ENCODE results near the gene INPP5D. TPM values are rescaled to one million over a fixed set of nuclear protein-coding genes. Genes with fewer than 3 reads are reported as not detected.

INPP5D gene
- total and polyA plus RNA-seq, 3 experiments from 2014 or later: 49.3 to 146 (median 51.0) TPM

- H3K27me3 ChIP-seq (ENCODE audit: insufficient read depth, low read length, poor library complexity, severe bottlenecking): no peaks in the 10 kb centered on the region
- Mint-ChIP-seq H3K4me3 (no peak overlapping the region), H3K4me1 (no peaks in the 10 kb centered on the region), H3K27me3 (peaks cover 10 to 12% of the 10 kb centered on the region in 2 donors), H3K27ac (no peak overlapping the region), H3K9me3 (no peaks in the 10 kb centered on the region), H3K36me3 (no peaks in the 10 kb centered on the region)
- ChIA-PET POLR2A (no interaction called here), CTCF (interaction anchor here (1.9 kb wide), 1 partner anchor 11 kb away, joined by 7 read pairs; no protein-coding TSS in a partner anchor)
- no peaks in the 10 kb centered on the region for H3K9me3 ChIP-seq (ENCODE audit: low read length)
- H3K27ac ChIP-seq (ENCODE audit: low read depth, low read length): no peak overlapping the region
- no peak for DNase-seq
- no peaks in the 10 kb centered on the region for H3K4me1 ChIP-seq (ENCODE audit: insufficient read depth, low read length)
- no peaks in the 10 kb centered on the region for H3K36me3 ChIP-seq (ENCODE audit: insufficient read depth, low read length)
- H3K4me3 ChIP-seq (ENCODE audit: low read length): no peak overlapping the region
Observed at GRCh38 chr2:233042549-233042948, 17.6 kb upstream of the INPP5D start.

- no peak overlapping the region for H3K4me3 ChIP-seq (ENCODE audit: low read length)
- peaks cover 6% of the 10 kb centered on the region for H3K4me1 ChIP-seq (ENCODE audit: insufficient read depth, low read length)
- Mint-ChIP-seq H3K4me3 (no peak overlapping the region), H3K27ac (peak overlapping the region in 1 of 8 donors; percentile 38), H3K36me3 (no peaks in the 10 kb centered on the region), H3K4me1 (peaks cover 10 to 14% (median 14%) of the 10 kb centered on the region in 3 donors), H3K27me3 (peaks cover 10 to 11% of the 10 kb centered on the region in 2 donors), H3K9me3 (no peaks in the 10 kb centered on the region)
- H3K36me3 ChIP-seq (ENCODE audit: insufficient read depth, low read length): no peaks in the 10 kb centered on the region
- ChIA-PET POLR2A (no interaction called here), CTCF (interaction anchor here (1.6 kb wide), 1 partner anchor 9 kb away, joined by 5 read pairs; no protein-coding TSS in a partner anchor)
- H3K27ac ChIP-seq (ENCODE audit: low read depth, low read length): no peak overlapping the region
- no peaks in the 10 kb centered on the region for H3K27me3 ChIP-seq (ENCODE audit: insufficient read depth, low read length, poor library complexity, severe bottlenecking)
- DNase-seq: no peak
- H3K9me3 ChIP-seq (ENCODE audit: low read length): no peaks in the 10 kb centered on the region
Observed at GRCh38 chr2:233044974-233045605, 15.1 kb upstream of the INPP5D start.

GRCh38 chr2:233047206-233047605, 12.9 kb upstream of the INPP5D start:
- H3K36me3 Mint-ChIP-seq: no peaks in the 10 kb centered on the region
- POLR2A ChIA-PET: no interaction called here

GRCh38 chr2:233047667-233048066, 12.5 kb upstream of the INPP5D start:
- POLR2A ChIA-PET: no interaction called here
- H3K27me3 Mint-ChIP-seq: peaks cover 4 to 5% of the 10 kb centered on the region in 2 donors
- Histone ChIP-seq H3K27me3 (ENCODE audit: insufficient read depth, low read length, poor library complexity, severe bottlenecking) (no peaks in the 10 kb centered on the region), H3K4me1 (ENCODE audit: insufficient read depth, low read length) (peaks cover 6% of the 10 kb centered on the region), H3K4me3 (ENCODE audit: low read length) (no peak overlapping the region), H3K27ac (ENCODE audit: low read depth, low read length) (no peak overlapping the region), H3K36me3 (ENCODE audit: insufficient read depth, low read length) (no peaks in the 10 kb centered on the region), H3K9me3 (ENCODE audit: low read length) (no peaks in the 10 kb centered on the region)
- peak overlapping the region in 1 of 8 donors; percentile 94 for H3K27ac Mint-ChIP-seq
- CTCF ChIA-PET: interaction anchor here (3.5 kb wide), 1 partner anchor 12 kb away, joined by 17 read pairs; the partner anchor contains the start of gene INPP5D
- H3K36me3 Mint-ChIP-seq: no peaks in the 10 kb centered on the region
- H3K9me3 Mint-ChIP-seq: no peaks in the 10 kb centered on the region
- H3K4me3 Mint-ChIP-seq: peak overlapping the region in 1 of 7 donors; percentile 67
- no peak for DNase-seq
- H3K4me1 Mint-ChIP-seq: peaks cover 10 to 21% (median 18%) of the 10 kb centered on the region in 3 donors

More at GRCh38 chr2:233047206-233047605, 12.9 kb upstream of the INPP5D start:
- no peaks in the 10 kb centered on the region for H3K36me3 ChIP-seq (ENCODE audit: insufficient read depth, low read length)
- H3K27me3 ChIP-seq (ENCODE audit: insufficient read depth, low read length, poor library complexity, severe bottlenecking): no peaks in the 10 kb centered on the region
- H3K9me3 Mint-ChIP-seq: no peaks in the 10 kb centered on the region
- DNase-seq: no peak
- H3K9me3 ChIP-seq (ENCODE audit: low read length): no peaks in the 10 kb centered on the region
- H3K27me3 Mint-ChIP-seq: peaks cover 4 to 8% of the 10 kb centered on the region in 2 donors
- H3K27ac Mint-ChIP-seq: peak overlapping the region in 1 of 8 donors; percentile 94
- H3K4me3 ChIP-seq (ENCODE audit: low read length): no peak overlapping the region
- no peak overlapping the region for H3K27ac ChIP-seq (ENCODE audit: low read depth, low read length)
- H3K4me1 Mint-ChIP-seq: peaks cover 10 to 21% (median 18%) of the 10 kb centered on the region in 3 donors
- H3K4me3 Mint-ChIP-seq: no peak overlapping the region
- CTCF ChIA-PET: interaction anchor here (3.5 kb wide), 1 partner anchor 13 kb away, joined by 17 read pairs; the partner anchor contains the start of gene INPP5D
- peaks cover 6% of the 10 kb centered on the region for H3K4me1 ChIP-seq (ENCODE audit: insufficient read depth, low read length)

GRCh38 chr2:233048569-233049193, 11.5 kb upstream of the INPP5D start:
- Histone ChIP-seq H3K27me3 (ENCODE audit: insufficient read depth, low read length, poor library complexity, severe bottlenecking) (no peaks in the 10 kb centered on the region), H3K9me3 (ENCODE audit: low read length) (no peaks in the 10 kb centered on the region), H3K4me3 (ENCODE audit: low read length) (no peak overlapping the region), H3K4me1 (ENCODE audit: insufficient read depth, low read length) (peaks cover 6% of the 10 kb centered on the region), H3K36me3 (ENCODE audit: insufficient read depth, low read length) (no peaks in the 10 kb centered on the region), H3K27ac (ENCODE audit: low read depth, low read length) (no peak overlapping the region)
- CTCF ChIA-PET: interaction anchor here (0.6 to 3.5 kb wide), 2 partner anchors 11 to 203 kb away, joined by 3 to 17 read pairs; partner anchors contain the start of genes ATG16L1 and INPP5D
- no peaks in the 10 kb centered on the region for H3K36me3 Mint-ChIP-seq
- H3K4me1 Mint-ChIP-seq: peaks cover 10 to 22% (median 18%) of the 10 kb centered on the region in 3 donors
- H3K27me3 Mint-ChIP-seq: peaks cover 0 to under 1% of the 10 kb centered on the region in 2 donors
- H3K4me3 Mint-ChIP-seq: peak overlapping the region in 1 of 7 donors; percentile 57
- DNase-seq: no peak
- no peaks in the 10 kb centered on the region for H3K9me3 Mint-ChIP-seq
- POLR2A ChIA-PET: no interaction called here
- peak overlapping the region in 3 of 8 donors; percentile 52 to 88 (median 70) for H3K27ac Mint-ChIP-seq

GRCh38 chr2:233049194-233049761, 10.9 kb upstream of the INPP5D start:
- no peaks in the 10 kb centered on the region for H3K36me3 ChIP-seq (ENCODE audit: insufficient read depth, low read length)
- peaks cover 12% of the 10 kb centered on the region for H3K4me1 ChIP-seq (ENCODE audit: insufficient read depth, low read length)
- ChIA-PET POLR2A (no interaction called here), CTCF (interaction anchor here (0.6 to 3.5 kb wide), 4 partner anchors 11 to 202 kb away, joined by 3 to 17 read pairs (median 3); partner anchors contain the start of genes ATG16L1 and INPP5D)
- H3K27ac ChIP-seq (ENCODE audit: low read depth, low read length): no peak overlapping the region
- H3K4me3 ChIP-seq (ENCODE audit: low read length): no peak overlapping the region
- Mint-ChIP-seq H3K36me3 (no peaks in the 10 kb centered on the region), H3K27ac (peak overlapping the region in 4 of 8 donors; percentile 39 to 82 (median 61)), H3K4me3 (peak overlapping the region in 4 of 7 donors; percentile 32 to 57 (median 34)), H3K9me3 (no peaks in the 10 kb centered on the region), H3K27me3 (peaks cover 0 to 3% of the 10 kb centered on the region in 2 donors), H3K4me1 (peaks cover 16 to 28% (median 24%) of the 10 kb centered on the region in 3 donors)
- no peaks in the 10 kb centered on the region for H3K9me3 ChIP-seq (ENCODE audit: low read length)
- DNase-seq: peak in 2 of 5 donors; percentile 26 to 38
- H3K27me3 ChIP-seq (ENCODE audit: insufficient read depth, low read length, poor library complexity, severe bottlenecking): no peaks in the 10 kb centered on the region

GRCh38 chr2:233051241-233052149, 8.6 kb upstream of the INPP5D start:
- H3K36me3 Mint-ChIP-seq: no peaks in the 10 kb centered on the region
- peaks cover 19 to 29% (median 28%) of the 10 kb centered on the region in 3 donors for H3K4me1 Mint-ChIP-seq
- Histone ChIP-seq H3K27me3 (ENCODE audit: insufficient read depth, low read length, poor library complexity, severe bottlenecking) (no peaks in the 10 kb centered on the region), H3K27ac (ENCODE audit: low read depth, low read length) (no peak overlapping the region), H3K4me1 (ENCODE audit: insufficient read depth, low read length) (peaks cover 16% of the 10 kb centered on the region), H3K4me3 (ENCODE audit: low read length) (no peak overlapping the region), H3K36me3 (ENCODE audit: insufficient read depth, low read length) (no peaks in the 10 kb centered on the region), H3K9me3 (ENCODE audit: low read length) (no peaks in the 10 kb centered on the region)
- peak overlapping the region in 1 of 8 donors; percentile 9 for H3K27ac Mint-ChIP-seq
- H3K9me3 Mint-ChIP-seq: no peaks in the 10 kb centered on the region
- H3K4me3 Mint-ChIP-seq: no peak overlapping the region
- H3K27me3 Mint-ChIP-seq: peaks cover 0 to 3% of the 10 kb centered on the region in 2 donors
- CTCF ChIA-PET: interaction anchor here (1.2 to 2.0 kb wide), 3 partner anchors 9 to 200 kb away, joined by 3 to 12 read pairs (median 3); partner anchors contain the start of genes ATG16L1 and INPP5D
- no peak for DNase-seq
- POLR2A ChIA-PET: no interaction called here
